Activated gamma-delta T cell (primary cell): Measurements from ENCODE around the gene CAMK1D.
"Not testable (repeated sequence)": the region's sequence is repeated elsewhere in the genome, so short reads cannot be mapped to it uniquely, and the experiment has no call there.

Experiments used
- DNase-seq: peaks from one replicate; lab custom pipeline; 2025; lab: John Stamatoyannopoulos, UW

CAMK1D gene

DNA sequence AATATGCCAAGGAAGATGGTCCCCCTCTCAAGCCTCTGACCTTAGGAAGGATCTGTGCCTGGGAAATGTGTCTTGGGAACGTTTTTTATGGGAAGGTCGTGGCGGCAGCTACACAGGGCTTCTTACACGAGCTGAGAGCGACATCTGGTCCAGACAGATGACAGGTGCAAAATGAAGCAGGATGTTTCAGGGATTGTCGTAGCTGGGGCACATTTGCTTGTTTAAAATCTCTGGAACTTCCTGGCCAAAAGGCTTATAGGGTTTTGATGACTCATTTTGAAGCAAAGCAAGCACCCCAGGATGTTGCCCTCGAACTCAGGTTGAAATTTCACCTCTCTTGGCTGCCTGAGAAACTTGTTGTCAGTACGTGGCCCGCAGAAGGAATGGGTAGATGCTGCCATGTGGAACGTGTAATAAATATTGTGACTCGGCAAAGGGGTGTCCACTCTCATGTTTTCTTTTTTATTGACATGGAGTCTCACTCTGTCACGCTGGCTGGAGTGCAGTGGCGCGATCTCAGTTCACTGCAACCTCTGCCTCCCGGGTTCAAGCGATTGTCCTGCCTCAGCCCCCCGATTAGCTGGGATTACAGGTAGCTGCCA lies 117.5 kb downstream of the CAMK1D start:
- DNase-seq, result no peak

DNA sequence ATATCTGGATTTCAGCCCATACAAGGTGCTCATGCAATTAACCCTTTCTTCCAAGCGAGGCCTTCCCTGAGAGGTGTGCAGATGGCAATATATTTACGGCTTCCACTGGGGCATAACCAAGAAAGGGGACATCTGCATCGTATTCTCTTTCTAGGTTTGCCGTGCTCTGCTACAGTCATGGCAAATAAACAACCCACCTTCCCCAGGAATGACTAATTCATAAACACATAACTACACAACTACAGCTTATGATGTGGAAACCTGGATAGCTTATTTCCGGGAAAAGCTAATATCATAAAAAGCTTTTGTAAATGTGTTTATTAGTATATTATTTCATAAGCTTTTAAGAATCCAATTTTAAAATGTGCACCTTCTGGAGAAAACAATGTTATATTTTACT lies 120.0 kb downstream of the CAMK1D start:
- DNase-seq, result no peak

DNA sequence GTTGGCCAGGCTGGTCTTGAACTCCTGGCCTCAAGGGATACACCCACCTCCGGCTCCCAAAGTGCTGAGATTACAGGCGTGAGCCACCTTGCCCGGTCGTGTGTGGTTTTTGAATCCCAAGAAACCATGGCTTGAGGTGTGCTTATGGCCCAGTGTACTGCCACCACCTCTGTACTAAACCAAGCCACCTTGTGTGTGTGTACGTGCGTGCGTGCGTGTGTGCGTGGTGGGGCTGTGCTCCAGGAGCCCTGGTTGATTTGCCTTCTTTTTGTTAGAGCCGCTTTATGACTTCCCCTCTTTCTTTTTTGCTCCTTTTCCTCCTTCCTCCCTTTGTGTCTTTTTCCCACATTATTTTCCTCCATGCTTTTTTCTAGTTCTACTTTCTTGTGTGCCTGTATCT lies 121.4 kb downstream of the CAMK1D start:
- DNase-seq, result no peak

DNA sequence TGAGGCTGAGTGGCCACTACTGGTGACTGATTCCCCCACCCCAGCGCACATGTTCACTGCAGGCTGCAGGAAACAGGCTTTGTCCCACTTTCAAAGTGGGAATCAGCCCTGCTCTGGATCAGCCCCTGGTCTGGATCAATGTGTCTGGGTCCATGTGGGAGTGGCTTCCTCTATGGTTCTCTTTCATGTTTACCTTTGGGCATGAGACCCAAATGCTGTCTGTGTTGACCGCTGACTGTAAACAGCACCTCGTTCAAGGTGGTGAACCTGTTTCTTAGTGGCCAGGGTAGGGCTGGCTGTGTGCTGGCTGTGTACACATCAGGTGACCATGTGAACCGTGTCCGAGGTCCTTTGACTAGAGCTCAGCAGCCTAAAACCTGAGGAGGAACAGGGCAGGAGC lies 121.8 kb downstream of the CAMK1D start:
- no peak for DNase-seq

- DNase-seq, result no peak
Observed at GRCh38 chr10:12473491-12473890, 124.1 kb downstream of the CAMK1D start.

DNA sequence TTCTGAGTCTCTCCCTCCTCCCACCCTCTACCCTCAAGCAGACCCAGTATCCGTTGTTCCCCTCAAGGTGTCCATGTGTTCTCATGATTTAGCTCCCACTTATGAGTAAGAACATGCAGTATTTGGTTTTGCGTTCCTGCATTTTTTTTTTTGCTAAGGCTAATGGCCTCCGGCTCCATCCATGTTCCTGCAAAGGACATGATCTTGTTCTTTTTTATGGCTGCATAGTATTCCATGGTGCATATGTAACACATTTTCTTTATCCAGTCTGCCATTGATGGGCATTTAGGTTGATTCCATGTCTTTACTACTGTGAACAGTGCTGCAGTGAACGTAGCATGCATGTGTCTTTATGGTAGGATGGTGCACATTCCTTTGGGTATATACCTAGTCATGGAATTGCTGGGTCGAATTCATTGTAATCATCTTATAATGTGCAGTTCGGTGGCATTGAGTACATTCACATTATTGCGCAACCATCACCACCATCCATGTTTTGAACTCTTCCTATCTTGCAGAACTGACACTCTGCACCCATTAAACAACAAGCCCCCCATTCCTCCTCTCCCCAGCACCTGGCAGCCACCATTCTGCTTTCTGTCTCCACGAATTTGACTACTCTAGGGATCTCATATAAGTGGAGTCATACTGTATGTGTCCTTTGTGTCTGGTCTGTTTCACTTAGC lies 125.5 kb downstream of the CAMK1D start:
- no peak for DNase-seq

GRCh38 chr10:12476656-12477055 lies 127.3 kb downstream of the CAMK1D start:
- DNase-seq, result no peak

- no peak for DNase-seq
Observed at GRCh38 chr10:12479437-12479844, 130.1 kb downstream of the CAMK1D start.

DNA sequence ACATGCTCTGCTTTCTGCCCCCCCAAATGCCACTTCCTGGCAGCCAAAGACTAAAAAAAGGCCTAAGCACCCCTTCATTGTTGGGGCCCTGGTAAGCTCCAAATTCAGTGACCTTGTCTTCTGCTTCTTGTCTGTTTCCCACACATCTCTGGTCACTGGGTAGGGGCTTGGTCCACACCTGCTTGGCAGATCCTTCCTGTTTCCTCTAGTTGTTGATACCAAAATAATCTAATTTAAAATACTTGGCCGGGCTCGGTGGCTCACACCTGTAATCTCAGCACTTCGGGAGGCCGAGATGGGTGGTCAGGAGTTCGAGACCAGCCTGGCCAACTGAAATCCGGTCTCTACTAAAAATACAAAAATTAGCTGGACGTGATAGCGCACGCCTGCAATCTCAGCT lies 130.6 kb downstream of the CAMK1D start:
- DNase-seq, result no peak

GRCh38 chr10:12480440-12480839 lies 131.1 kb downstream of the CAMK1D start:
- DNase-seq, result no peak

DNA sequence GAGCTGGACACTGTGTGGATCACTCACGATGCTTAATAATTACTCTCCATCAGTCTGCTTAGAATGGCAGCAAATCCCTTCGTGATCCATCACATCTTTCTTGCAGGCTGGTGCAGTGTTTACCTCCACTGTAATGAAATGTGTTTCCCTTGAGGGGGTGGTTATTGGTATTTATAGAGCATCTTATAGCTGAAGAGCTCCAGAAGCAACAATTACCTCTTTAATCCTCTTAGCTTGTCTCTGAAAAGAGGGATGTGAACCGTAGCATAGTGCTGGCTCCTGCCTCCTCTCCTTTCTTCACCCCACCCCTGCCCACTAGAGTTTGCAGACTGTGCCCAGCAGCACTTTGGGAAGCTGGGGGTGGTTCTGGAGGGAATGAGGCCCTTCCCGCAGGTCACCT lies 132.6 kb downstream of the CAMK1D start:
- DNase-seq, result no peak

- no peak for DNase-seq
Observed at GRCh38 chr10:12482587-12482986, 133.2 kb downstream of the CAMK1D start.

GRCh38 chr10:12484002-12484918 lies 134.9 kb downstream of the CAMK1D start:
- no peak for DNase-seq

- no peak for DNase-seq
Observed at GRCh38 chr10:12484941-12485805, 135.8 kb downstream of the CAMK1D start.

GRCh38 chr10:12487366-12487765 lies 138.0 kb downstream of the CAMK1D start:
- DNase-seq, result no peak

DNA sequence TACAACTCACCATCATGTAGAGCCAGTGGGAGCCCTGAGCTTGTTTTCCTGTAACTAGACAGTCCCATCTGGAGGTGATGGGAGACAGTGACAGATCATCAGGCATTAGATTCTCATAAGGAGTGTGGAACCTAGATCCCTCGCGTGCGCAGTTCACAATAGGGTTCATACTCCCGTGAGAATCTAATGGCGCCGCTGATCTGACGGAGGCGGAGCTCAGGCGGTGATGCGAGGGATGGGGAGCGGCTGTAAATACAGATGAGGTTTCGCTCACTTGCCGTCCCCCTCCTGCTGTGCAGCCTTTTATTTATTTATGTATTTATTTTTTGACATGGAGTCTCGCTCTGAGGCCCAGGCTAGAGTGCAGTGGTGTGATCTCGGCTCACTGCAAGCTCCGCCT lies 139.3 kb downstream of the CAMK1D start:
- DNase-seq, result no peak

DNA sequence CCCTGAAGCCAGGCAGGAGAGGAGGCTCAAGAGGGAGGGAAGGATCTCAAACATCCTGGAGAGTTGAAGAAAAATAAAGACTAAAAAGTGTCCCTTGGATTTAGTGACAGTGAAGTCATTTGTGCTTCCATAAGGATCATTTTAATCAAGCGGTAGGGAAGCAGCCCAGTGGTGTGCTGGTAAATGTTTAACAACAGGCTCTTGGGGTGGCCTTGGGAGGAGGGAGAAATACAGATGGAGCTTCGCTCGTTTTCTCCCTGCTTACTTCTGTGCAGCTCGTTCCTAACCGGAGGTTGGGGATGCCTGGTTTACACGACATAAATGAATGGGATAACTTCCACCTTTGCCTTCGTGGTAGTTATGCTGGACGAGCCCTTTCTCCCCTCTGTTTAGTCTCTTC lies 140.0 kb downstream of the CAMK1D start:
- no peak for DNase-seq

- no peak for DNase-seq
Observed at GRCh38 chr10:12489806-12490205, 140.5 kb downstream of the CAMK1D start.

DNA sequence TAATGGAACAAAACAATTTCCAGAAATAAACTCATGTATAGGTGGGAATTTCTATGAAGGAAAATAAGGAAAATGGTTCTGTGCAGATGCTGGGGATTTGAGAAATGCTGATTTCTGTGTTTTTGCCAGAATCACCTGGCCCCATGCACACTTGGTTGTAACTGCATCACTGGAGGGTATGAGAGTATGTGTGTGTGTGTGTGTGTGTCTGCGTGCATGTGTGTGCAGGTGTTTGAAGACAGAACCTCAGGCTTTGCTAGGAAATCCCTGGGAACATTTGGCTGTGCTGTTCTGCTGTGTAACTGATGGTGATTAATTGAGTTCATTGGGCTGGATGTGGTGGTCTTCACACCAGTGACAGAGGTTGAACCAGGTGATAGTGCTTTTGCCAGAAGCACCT lies 141.6 kb downstream of the CAMK1D start:
- DNase-seq, result no peak

DNA sequence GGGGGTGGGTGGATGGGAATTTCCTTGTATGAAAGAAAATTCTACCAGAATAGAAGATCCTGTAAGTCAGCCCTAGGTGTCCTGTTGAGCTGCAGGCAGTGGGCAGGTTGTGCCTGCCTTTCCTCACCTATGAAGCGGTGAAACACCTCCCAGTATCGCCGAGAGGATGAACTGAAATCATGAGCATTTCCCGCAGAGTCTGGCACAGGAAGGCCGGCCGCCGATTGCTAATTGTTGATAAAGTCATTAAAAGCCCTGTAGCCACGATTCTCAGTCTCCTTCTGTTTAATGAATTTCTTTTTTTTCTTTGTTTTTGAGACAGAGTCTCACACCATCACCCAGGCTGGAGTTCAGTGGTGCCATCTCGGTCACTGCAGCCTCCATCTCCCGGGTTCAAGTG lies 142.1 kb downstream of the CAMK1D start:
- no peak for DNase-seq

- DNase-seq, result no peak
Observed at GRCh38 chr10:12492016-12492415, 142.7 kb downstream of the CAMK1D start.

GRCh38 chr10:12497046-12497445 lies 147.7 kb downstream of the CAMK1D start:
- DNase-seq, result not testable (repeated sequence)
